Measurements from ENCODE around the gene SLC17A7. TPM values are rescaled to one million over a fixed set of nuclear protein-coding genes. Genes with fewer than 3 reads are reported as not detected.

SLC17A7 gene
- total and polyA plus RNA-seq, 2 of the 13 experiments (the other 11 are each of a cell fraction or from before 2014, with no cell fraction given): 0.32 TPM; not detected in 1

- TF ChIP-seq ZNF503 (CRISPR knock-in tag; IDR thresholded peaks at IDR 0.05) (no peak), HINFP (CRISPR knock-in tag; IDR thresholded peaks at IDR 0.05; ENCODE audit: low read depth) (peak; percentile 62; the same call in 1 of the 2 replicates), TOPORS (CRISPR knock-in tag; IDR thresholded peaks at IDR 0.05) (no peak), HNRNPUL1 (IDR thresholded peaks at IDR 0.05; ENCODE audit: low read depth, low read length) (no peak), KMT2A (CRISPR knock-in tag; IDR thresholded peaks at IDR 0.05) (peak; percentile 72), ZNF557 (CRISPR knock-in tag; IDR thresholded peaks at IDR 0.05) (no peak), THRA (CRISPR knock-in tag; IDR thresholded peaks at IDR 0.05; ENCODE audit: borderline replicate concordance) (no peak), ZNF142 (CRISPR knock-in tag; IDR thresholded peaks at IDR 0.05) (no peak), ESRRA (CRISPR knock-in tag; IDR thresholded peaks at IDR 0.05; ENCODE audit: low read depth) (no peak), CENPBD1 (CRISPR knock-in tag; IDR thresholded peaks at IDR 0.05; ENCODE audit: borderline replicate concordance, low read depth) (no peak)
Measured at GRCh38 chr19:49451430-49452181, 10.3 kb upstream of the SLC17A7 start, which contains the start of gene PIH1D1 (continued).
